ENCODE data around the gene ECHDC3.

GRCh38 chr10:11760151-11760550 is 18.0 kb downstream of the ECHDC3 start:
- TF ChIP-seq CTCF (IDR thresholded peaks at IDR 0.05) (no peak), POLR2A (IDR thresholded peaks at IDR 0.05) (no peak)

Measured in lower leg skin (tissue), 3 donors.